GM06990 (cell line): ENCODE measurements around the gene PHF21A.
"Not testable (repeated sequence)": the region's sequence is repeated elsewhere in the genome, so short reads cannot be mapped to it uniquely, and the experiment has no call there.

ENCODE experiments used
- DNase-seq: peaks from one replicate; pipeline ENCODE4 v3.0.0-alpha.2; 2011; ENCODE audit not compliant: insufficient read length; ENCODE audit errors: extremely low read depth
- H3K27me3 ChIP-seq: replicated peaks from 2 replicates; pipeline ENCODE4 v1.6.0; 2011; ENCODE audit warnings: low read length; ENCODE audit not compliant: control insufficient read depth, insufficient read depth
- H3K36me3 ChIP-seq: 2 replicates; pipeline ENCODE4 v1.5.1; 2011; ENCODE audit warnings: low read length; ENCODE audit not compliant: control insufficient read depth, insufficient read depth
- H3K4me3 ChIP-seq: replicated peaks from 2 replicates; pipeline ENCODE4 v1.5.1; 2011; ENCODE audit warnings: low read depth, mild to moderate bottlenecking, control low read depth, low read length
- CTCF ChIP-seq: IDR thresholded peaks from 2 replicates; pipeline ENCODE4 v1.5.1; 2011; ENCODE audit warnings: low read length, control low read depth, mild to moderate bottlenecking, inconsistent platforms; ENCODE audit not compliant: insufficient read depth, poor library complexity, severe bottlenecking

Gene PHF21A

GRCh38 chr11:45904309-45904915 lies 216.8 kb downstream of the PHF21A start:
- DNase-seq = no peak
- H3K36me3 ChIP-seq = peaks cover 4% of the 10 kb centered on the region
- no peak for TF ChIP-seq CTCF
- peaks cover 3% of the 10 kb centered on the region for H3K27me3 ChIP-seq
- no peak overlapping the region for H3K4me3 ChIP-seq

- Histone ChIP-seq H3K27me3 (peaks cover 3% of the 10 kb centered on the region), H3K36me3 (no peaks in the 10 kb centered on the region)
- TF ChIP-seq CTCF = no peak
Measured at GRCh38 chr11:45902452-45903380, 218.5 kb downstream of the PHF21A start.

GRCh38 chr11:45901626-45902025 lies 219.6 kb downstream of the PHF21A start:
- no peak for TF ChIP-seq CTCF
- H3K27me3 ChIP-seq = peaks cover 5% of the 10 kb centered on the region
- H3K36me3 ChIP-seq = no peaks in the 10 kb centered on the region
- no peak for DNase-seq
- no peak overlapping the region for H3K4me3 ChIP-seq

More at GRCh38 chr11:45902452-45903380, 218.5 kb downstream of the PHF21A start:
- no peak for DNase-seq
- no peak overlapping the region for H3K4me3 ChIP-seq

GRCh38 chr11:45900916-45901617 lies 220.2 kb downstream of the PHF21A start:
- Histone ChIP-seq H3K36me3 (no peaks in the 10 kb centered on the region), H3K4me3 (no peak overlapping the region), H3K27me3 (peaks cover 5% of the 10 kb centered on the region)
- no peak for TF ChIP-seq CTCF
- no peak for DNase-seq

- H3K4me3 ChIP-seq, H3K36me3 ChIP-seq, DNase-seq, H3K27me3 ChIP-seq: not testable (repeated sequence)
Measured at GRCh38 chr11:45900175-45900800, 221.0 kb downstream of the PHF21A start.
